ENCODE measurements around the gene CAMK2D.

Gene CAMK2D

GRCh38 chr4:113637823-113638561 is 123.5 kb downstream of the CAMK2D start:
- DNase-seq (ENCODE audit: low read depth): no peak

GRCh38 chr4:113637363-113637762 is 124.2 kb downstream of the CAMK2D start:
- no peak for DNase-seq (ENCODE audit: low read depth)

GRCh38 chr4:113636877-113637276 is 124.7 kb downstream of the CAMK2D start:
- DNase-seq (ENCODE audit: low read depth): peak; percentile 64

- peak; percentile 21 for DNase-seq (ENCODE audit: low read depth)
These were observed 125.1 kb downstream of the CAMK2D start for GRCh38 chr4:113636438-113636818.

GRCh38 chr4:113635739-113636437 is 125.7 kb downstream of the CAMK2D start:
- no peak for DNase-seq (ENCODE audit: low read depth)

GRCh38 chr4:113634081-113634969 is 127.2 kb downstream of the CAMK2D start:
- no peak for DNase-seq (ENCODE audit: low read depth)

- DNase-seq (ENCODE audit: low read depth): no peak
These were observed 128.1 kb downstream of the CAMK2D start for GRCh38 chr4:113633467-113633866.

GRCh38 chr4:113628711-113629110 is 132.8 kb downstream of the CAMK2D start:
- no peak for DNase-seq (ENCODE audit: low read depth)

- no peak for DNase-seq (ENCODE audit: low read depth)
These were observed 134.2 kb downstream of the CAMK2D start for GRCh38 chr4:113627321-113627720.

- no peak for DNase-seq (ENCODE audit: low read depth)
These were observed 135.6 kb downstream of the CAMK2D start for GRCh38 chr4:113625902-113626301.

- no peak for DNase-seq (ENCODE audit: low read depth)
These were observed 138.2 kb downstream of the CAMK2D start for GRCh38 chr4:113623274-113623894.

- DNase-seq (ENCODE audit: low read depth): no peak
These were observed 139.9 kb downstream of the CAMK2D start for GRCh38 chr4:113621633-113622032.

- no peak for DNase-seq (ENCODE audit: low read depth)
These were observed 141.5 kb downstream of the CAMK2D start for GRCh38 chr4:113620032-113620431.

- no peak for DNase-seq (ENCODE audit: low read depth)
These were observed 142.0 kb downstream of the CAMK2D start for GRCh38 chr4:113619526-113619925.

GRCh38 chr4:113618205-113618604 is 143.3 kb downstream of the CAMK2D start:
- DNase-seq (ENCODE audit: low read depth): no peak

- DNase-seq (ENCODE audit: low read depth): no peak
These were observed 144.3 kb downstream of the CAMK2D start for GRCh38 chr4:113617195-113617594.

- DNase-seq (ENCODE audit: low read depth): no peak
These were observed 145.1 kb downstream of the CAMK2D start for GRCh38 chr4:113616443-113616842.

GRCh38 chr4:113614414-113614813 is 147.1 kb downstream of the CAMK2D start:
- no peak for DNase-seq (ENCODE audit: low read depth)

- no peak for DNase-seq (ENCODE audit: low read depth)
These were observed 148.0 kb downstream of the CAMK2D start for GRCh38 chr4:113613503-113613902.

- no peak for DNase-seq (ENCODE audit: low read depth)
These were observed 151.0 kb downstream of the CAMK2D start for GRCh38 chr4:113610537-113610936.

- no peak for DNase-seq (ENCODE audit: low read depth)
These were observed 153.5 kb downstream of the CAMK2D start for GRCh38 chr4:113607998-113608397.

GRCh38 chr4:113607147-113607720 is 154.3 kb downstream of the CAMK2D start:
- DNase-seq (ENCODE audit: low read depth): no peak

All from CMK (cell line).